SK-N-MC (cell line): ENCODE measurements around the gene BICDL2.
A peak's percentile ranks its signal among the peaks of the same experiment; 100 is the strongest.

Source experiments
- DNase-seq: peaks from one replicate; pipeline ENCODE4 v3.0.0-alpha.2; 2011; ENCODE audit warnings: low read depth, low spot score
- H3K27ac ChIP-seq: fragments of 200-600 bp; sonication (generic); 2 replicates; pipeline ENCODE4 v1.5.1; 2016; ENCODE audit warnings: mixed run types
- H3K36me3 ChIP-seq: fragments of 200-600 bp; sonication (generic); 2 replicates; pipeline ENCODE4 v1.6.1; 2017; ENCODE audit warnings: antibody characterized with exemption, low read length, mixed read lengths; ENCODE audit not compliant: insufficient read depth
- H3K4me3 ChIP-seq: fragments of 200-600 bp; sonication (generic); 2 replicates; pipeline ENCODE4 v1.5.1; 2016
- H3K9ac ChIP-seq: fragments of 200-600 bp; sonication (generic); 2 replicates; pipeline ENCODE4 v1.8.0; 2017; ENCODE audit warnings: mixed run types, mixed read lengths; ENCODE audit not compliant: insufficient read length
- H3K9me3 ChIP-seq: fragments of 200-600 bp; sonication (generic); 2 replicates; pipeline ENCODE4 v1.6.1; 2017; ENCODE audit warnings: low read depth, mild to moderate bottlenecking, antibody characterized with exemption, low read length, moderate library complexity, mixed read lengths
- EZH2 ChIP-seq: fragments of 200-600 bp; sonication (generic); IDR thresholded peaks from one replicate; pipeline ENCODE4 v1.6.1; 2017; ENCODE audit warnings: antibody characterized with exemption
- FOXP2 ChIP-seq: optimal IDR thresholded peaks from 2 replicates; pipeline ENCODE3; 2011; ENCODE audit warnings: mild to moderate bottlenecking, moderate library complexity; ENCODE audit not compliant: insufficient read depth; ENCODE audit errors: extremely low read length, control extremely low read depth
- POLR2AphosphoS5 ChIP-seq: IDR thresholded peaks from 2 replicates; pipeline ENCODE4 v1.6.1; 2012; ENCODE audit warnings: mild to moderate bottlenecking, low read depth, low read length, borderline replicate concordance

The BICDL2 gene

GRCh38 chr16:3017794-3018506 lies 18.8 kb downstream of the BICDL2 start, which contains the start of gene CLDN6:
Gene CLDN6 (minus strand): TSS chr16:3018183. CDS start chr16:3016021, 2,162 bp downstream.
- 0 out of 2 replicates have a peak within 1 kb of the TSS, but pooled peaks have one; percentile 25 for H3K4me3 ChIP-seq
- H3K9me3 ChIP-seq = no peaks in the 10 kb centered on the region
- H3K36me3 ChIP-seq = no peaks in the 10 kb centered on the region
- TF ChIP-seq POLR2AphosphoS5 = no peak
- no peak for TF ChIP-seq EZH2
- no peak for TF ChIP-seq FOXP2
- no peak within 1 kb of the TSS for H3K27ac ChIP-seq
- DNase-seq = no peak
- H3K9ac ChIP-seq = no peak within 1 kb of the TSS

GRCh38 chr16:3017344-3017743 lies 19.4 kb downstream of the BICDL2 start:
- TF ChIP-seq FOXP2 = no peak
- no peak for TF ChIP-seq POLR2AphosphoS5
- H3K27ac ChIP-seq = no peak overlapping the region
- no peaks in the 10 kb centered on the region for H3K36me3 ChIP-seq
- no peak overlapping the region for H3K4me3 ChIP-seq
- H3K9me3 ChIP-seq = no peaks in the 10 kb centered on the region
- no peak overlapping the region for H3K9ac ChIP-seq
- DNase-seq = no peak

- no peak for DNase-seq
- no peak for TF ChIP-seq FOXP2
- no peak for TF ChIP-seq EZH2
- TF ChIP-seq POLR2AphosphoS5 = no peak
- no peaks in the 10 kb centered on the region for H3K36me3 ChIP-seq
- H3K4me3 ChIP-seq = no peak overlapping the region
- H3K27ac ChIP-seq = no peak overlapping the region
- no peak overlapping the region for H3K9ac ChIP-seq
- H3K9me3 ChIP-seq = no peaks in the 10 kb centered on the region
Observed at GRCh38 chr16:3015865-3016521, 20.8 kb downstream of the BICDL2 start.

GRCh38 chr16:3014971-3015370 lies 21.8 kb downstream of the BICDL2 start:
- TF ChIP-seq FOXP2 (no peak), POLR2AphosphoS5 (no peak), EZH2 (no peak)
- no peaks in the 10 kb centered on the region for H3K9me3 ChIP-seq
- no peak for DNase-seq
- H3K9ac ChIP-seq = no peak overlapping the region
- no peak overlapping the region for H3K4me3 ChIP-seq
- no peaks in the 10 kb centered on the region for H3K36me3 ChIP-seq
- H3K27ac ChIP-seq = no peak overlapping the region

- DNase-seq = no peak
- Histone ChIP-seq H3K36me3 (no peaks in the 10 kb centered on the region), H3K4me3 (no peak overlapping the region), H3K9me3 (no peaks in the 10 kb centered on the region), H3K27ac (no peak overlapping the region), H3K9ac (no peak overlapping the region)
- TF ChIP-seq POLR2AphosphoS5 (no peak), EZH2 (no peak), FOXP2 (no peak)
Observed at GRCh38 chr16:3013998-3014690, 22.6 kb downstream of the BICDL2 start.

GRCh38 chr16:3013491-3013951 lies 23.2 kb downstream of the BICDL2 start:
- Histone ChIP-seq H3K36me3 (no peaks in the 10 kb centered on the region), H3K9ac (no peak overlapping the region), H3K4me3 (no peak overlapping the region), H3K27ac (no peak overlapping the region), H3K9me3 (no peaks in the 10 kb centered on the region)
- no peak for DNase-seq
- no peak for TF ChIP-seq FOXP2
- no peak for TF ChIP-seq EZH2
- no peak for TF ChIP-seq POLR2AphosphoS5

GRCh38 chr16:3012828-3013420 lies 23.8 kb downstream of the BICDL2 start, which contains the start of gene CLDN9:
Gene CLDN9 (plus strand): TSS chr16:3012923. CDS start chr16:3013363, 440 bp downstream.
- DNase-seq = no peak
- Histone ChIP-seq H3K27ac (no peak within 1 kb of the TSS), H3K4me3 (no peak within 1 kb of the TSS), H3K36me3 (no peaks in the 10 kb centered on the region), H3K9me3 (no peaks in the 10 kb centered on the region), H3K9ac (no peak within 1 kb of the TSS)
- no peak for TF ChIP-seq EZH2
- TF ChIP-seq FOXP2 = no peak
- TF ChIP-seq POLR2AphosphoS5 = no peak

- H3K27ac ChIP-seq = no peak overlapping the region
Observed at GRCh38 chr16:3012246-3012645, 24.5 kb downstream of the BICDL2 start.

More at GRCh38 chr16:3012246-3012645, 24.5 kb downstream of the BICDL2 start:
- Histone ChIP-seq H3K9me3 (no peaks in the 10 kb centered on the region), H3K36me3 (no peaks in the 10 kb centered on the region), H3K4me3 (no peak overlapping the region), H3K9ac (no peak overlapping the region)
- TF ChIP-seq FOXP2 (no peak), POLR2AphosphoS5 (no peak), EZH2 (no peak)
- no peak for DNase-seq
